Measurements from ENCODE around the gene DUOXA2.
"Not testable (repeated sequence)": the region's sequence is repeated elsewhere in the genome, so short reads cannot be mapped to it uniquely, and the experiment has no call there.

The DUOXA2 gene

GRCh38 chr15:45097466-45097865, 16.7 kb upstream of the DUOXA2 start:
- no peak for DNase-seq

GRCh38 chr15:45099549-45100165, 14.5 kb upstream of the DUOXA2 start:
- no peak for DNase-seq

DNA sequence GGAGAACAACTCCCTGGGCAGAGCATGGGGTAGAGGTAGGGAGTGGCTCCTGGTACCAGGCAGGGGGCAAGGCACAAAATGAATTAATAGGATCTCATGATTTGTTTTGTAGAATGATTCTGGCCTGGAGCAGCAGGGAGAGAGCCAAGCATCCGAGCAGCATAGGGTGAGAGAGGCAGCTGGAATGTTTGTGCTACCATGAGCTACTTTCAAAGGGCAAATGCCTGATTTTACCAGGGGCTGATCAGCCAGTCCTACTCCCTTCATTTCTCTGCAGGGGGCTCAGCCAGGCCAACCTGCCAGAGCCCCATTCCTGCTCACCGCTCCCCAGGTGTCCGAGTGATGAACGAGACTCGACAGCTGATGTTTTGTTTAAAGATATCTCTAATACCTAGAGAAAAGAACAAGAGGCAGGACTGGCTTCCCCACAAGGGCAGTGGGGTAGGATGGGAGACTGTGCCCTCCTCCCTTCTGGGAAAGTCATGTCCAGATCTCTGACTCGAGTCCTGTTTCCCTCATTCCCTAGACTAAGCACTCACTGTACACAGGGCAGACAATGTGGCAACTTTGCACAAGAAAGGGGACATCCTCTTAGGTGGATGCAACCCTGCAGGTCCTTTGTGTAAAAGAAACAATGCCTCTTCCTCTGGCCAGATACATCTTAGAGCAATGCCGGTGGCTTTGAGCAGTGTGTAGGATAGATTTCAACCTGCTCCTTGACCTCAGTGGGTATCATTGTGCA, 13.1 kb upstream of the DUOXA2 start:
- DNase-seq = no peak

DNA sequence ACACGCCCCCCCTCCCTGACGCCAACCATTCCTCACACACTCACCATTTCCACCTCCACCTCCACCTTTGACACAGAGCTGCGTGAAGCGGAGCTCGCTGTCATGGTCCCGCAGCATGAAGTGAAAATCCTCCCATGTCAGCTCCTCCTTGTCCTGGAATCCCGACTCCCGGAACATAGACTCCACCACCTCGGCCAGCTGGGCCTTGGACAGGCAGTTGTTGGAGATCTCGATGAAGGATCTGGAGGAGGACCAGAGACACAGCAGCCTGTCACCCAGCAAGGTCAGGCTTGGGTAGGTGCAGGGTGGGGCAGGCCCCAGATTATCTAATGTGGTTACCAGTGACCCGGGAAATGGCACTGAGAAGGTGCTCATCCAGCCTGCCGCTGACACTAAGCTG, 12.4 kb upstream of the DUOXA2 start:
- no peak for DNase-seq

DNA sequence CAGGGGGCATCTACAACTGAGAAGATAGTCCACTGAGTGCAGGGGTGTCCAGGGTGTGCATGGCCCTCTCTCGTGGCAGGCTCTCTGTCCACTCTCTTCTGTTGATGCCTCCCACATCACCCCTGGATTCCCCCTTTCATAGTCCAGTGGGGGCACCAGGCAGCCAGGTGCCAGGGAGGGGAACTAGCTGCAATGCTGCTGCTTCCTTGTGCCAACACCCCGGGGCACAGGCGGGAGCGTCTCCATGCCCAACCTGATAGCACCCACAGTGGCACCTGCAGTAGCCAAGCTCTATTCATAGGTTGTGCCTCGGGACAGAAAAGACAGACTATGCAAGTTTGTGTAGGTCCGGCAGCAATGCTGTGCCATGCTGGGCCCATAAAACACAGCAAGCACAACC, 11.9 kb upstream of the DUOXA2 start:
- no peak for DNase-seq

- not testable (repeated sequence) for DNase-seq
These were observed 10.0 kb upstream of the DUOXA2 start for GRCh38 chr15:45104170-45104569.

DNA sequence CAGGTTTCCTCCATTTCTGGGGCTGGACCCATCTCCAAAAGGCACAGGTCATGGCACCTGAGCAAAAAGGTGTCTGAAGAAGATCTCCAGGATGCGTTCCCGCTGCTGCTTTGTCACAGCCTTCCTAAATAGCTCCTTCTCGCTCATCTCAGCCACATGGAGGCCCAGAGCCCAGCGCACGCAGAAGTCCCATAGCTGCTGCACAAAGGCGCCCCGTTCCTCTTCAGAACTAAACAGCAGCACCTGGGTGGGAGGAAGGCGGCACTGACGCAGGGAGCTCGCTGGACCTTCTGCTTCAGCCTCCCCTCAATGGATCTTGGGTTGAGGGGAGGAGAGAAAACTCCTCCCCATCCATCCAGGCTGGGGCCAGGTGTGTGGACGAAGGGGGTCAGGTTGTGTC, 8.5 kb upstream of the DUOXA2 start:
- no peak for DNase-seq

DNA sequence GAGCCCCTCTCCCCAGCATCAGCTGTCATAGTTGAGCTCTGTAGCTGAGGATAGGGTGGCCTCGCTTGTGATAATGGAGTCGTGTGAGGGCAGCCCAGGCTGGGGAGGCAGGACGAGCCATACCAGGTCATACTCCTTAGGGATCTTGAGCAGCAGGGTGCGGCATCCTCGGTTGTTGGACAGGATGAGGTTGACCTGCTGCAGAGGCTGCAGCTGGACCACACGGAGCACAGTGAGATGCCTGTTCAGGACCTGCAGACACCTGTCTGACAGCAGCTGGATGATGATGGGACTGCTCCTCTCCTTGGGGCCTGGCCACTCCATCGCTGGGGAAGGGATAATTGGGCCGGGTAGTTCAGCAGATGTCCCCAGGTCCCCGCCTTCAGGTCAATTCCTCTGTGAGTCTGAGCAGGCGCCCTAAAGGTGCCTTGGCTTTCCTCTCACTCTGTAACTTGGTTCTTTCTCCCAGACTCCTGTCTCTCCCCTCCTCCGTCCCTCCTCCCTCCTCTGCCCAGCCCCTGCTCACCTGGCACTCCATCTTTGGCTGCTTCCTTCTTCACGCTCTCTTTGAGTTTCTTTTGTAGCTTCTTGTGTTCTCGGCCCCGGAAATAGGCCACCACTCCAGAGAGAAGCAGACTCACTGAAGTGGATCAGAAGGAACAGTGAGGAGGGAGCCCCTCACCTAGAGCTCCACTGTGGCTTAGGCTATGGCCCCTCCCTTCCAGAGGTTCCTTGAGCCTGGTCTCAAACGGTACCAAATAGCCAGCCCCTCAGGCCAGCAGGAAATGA, 7.9 kb upstream of the DUOXA2 start:
- DNase-seq = no peak

- DNase-seq = no peak
These were observed 6.0 kb upstream of the DUOXA2 start for GRCh38 chr15:45107941-45108630.

DNA sequence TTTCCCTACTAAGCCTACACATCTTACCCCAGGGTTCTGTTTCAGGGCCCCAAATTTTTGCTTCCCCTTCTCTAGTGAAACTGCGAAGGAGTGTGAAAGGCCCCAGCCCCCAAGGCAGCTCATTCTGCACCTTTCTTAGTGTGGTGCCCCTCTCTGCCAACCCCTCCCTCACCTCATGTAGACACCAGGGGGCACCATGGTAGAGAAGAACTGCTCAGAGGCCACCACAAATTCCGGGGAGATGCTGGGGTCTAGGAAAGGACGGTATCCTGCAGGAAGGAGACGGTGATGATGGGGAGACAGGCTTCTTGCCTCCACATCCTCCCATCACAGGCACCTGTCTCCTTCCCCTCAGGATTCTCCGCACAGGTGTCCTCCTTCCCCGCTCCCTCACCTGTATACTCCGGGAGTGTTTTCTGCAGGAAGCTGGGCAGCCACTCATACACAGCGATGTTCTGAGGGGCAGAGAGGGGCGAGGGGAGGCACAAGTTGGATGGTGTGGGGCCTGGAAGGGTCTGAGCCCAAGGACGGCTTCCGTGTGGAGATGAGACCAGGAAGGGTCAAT, 3.8 kb upstream of the DUOXA2 start:
- DNase-seq = no peak

GRCh38 chr15:45111390-45112142, 2.6 kb upstream of the DUOXA2 start:
- DNase-seq = no peak

DNA sequence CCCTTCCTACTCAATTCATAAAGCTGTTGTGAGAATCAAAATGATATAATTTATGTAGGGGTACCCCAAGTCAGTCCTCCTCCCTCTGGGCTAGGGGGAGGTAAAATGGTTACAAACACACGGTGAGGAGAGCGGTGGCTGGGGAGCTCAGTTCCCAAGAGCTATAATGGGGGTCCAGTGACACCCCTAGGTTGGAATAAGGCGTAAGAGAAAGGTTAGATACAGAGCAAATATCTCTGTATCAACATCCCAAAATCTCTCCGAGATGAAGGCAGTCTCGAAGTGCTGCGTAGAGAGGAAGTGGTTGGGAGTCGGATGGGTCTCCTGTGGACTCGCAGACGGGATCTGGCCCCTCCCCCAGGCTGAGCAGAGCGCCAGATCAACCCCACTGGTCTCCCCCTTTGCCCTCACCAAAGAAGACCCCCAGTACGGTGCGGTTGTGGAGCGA, 2.0 kb upstream of the DUOXA2 start:
- no peak for DNase-seq

DNA sequence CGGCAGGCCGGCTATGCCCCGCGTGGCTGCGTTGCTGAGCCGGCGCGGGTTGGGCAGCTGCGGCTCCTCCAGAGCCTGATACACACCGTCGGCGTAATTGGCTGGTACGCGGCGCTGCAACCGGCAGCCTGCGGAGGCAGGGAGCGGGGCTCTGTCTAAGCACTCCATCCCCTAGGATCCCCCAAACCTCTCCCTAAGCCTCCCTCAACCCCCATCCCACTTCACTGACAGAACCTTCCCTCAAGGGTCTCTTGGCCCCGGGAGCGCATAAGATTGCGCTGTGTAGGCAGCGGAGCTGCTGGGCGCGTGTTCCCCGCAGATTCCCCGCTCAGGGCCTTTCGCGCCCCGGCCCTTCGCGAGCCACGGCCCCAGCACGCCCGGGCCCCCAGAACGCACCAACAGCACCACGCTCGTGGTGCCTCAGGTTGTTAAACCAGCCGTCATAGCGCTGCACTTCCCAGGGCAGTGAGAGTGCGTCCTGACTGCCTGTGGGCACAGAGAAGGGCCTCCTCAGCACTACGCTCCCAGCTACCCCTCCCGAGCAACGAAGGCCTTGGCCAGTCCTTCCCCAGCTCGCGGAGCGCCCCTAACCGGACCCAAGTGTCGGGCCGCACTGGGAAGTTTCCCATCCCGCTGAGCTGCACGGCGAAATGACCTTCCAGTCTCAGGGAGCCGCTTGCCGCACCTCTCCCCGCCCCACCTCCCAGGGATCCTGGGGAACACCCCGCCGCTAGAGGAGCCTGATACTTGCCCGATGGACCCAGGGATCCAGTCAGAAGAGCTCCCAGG, 1.3 kb upstream of the DUOXA2 start:
- no peak for DNase-seq

DNA sequence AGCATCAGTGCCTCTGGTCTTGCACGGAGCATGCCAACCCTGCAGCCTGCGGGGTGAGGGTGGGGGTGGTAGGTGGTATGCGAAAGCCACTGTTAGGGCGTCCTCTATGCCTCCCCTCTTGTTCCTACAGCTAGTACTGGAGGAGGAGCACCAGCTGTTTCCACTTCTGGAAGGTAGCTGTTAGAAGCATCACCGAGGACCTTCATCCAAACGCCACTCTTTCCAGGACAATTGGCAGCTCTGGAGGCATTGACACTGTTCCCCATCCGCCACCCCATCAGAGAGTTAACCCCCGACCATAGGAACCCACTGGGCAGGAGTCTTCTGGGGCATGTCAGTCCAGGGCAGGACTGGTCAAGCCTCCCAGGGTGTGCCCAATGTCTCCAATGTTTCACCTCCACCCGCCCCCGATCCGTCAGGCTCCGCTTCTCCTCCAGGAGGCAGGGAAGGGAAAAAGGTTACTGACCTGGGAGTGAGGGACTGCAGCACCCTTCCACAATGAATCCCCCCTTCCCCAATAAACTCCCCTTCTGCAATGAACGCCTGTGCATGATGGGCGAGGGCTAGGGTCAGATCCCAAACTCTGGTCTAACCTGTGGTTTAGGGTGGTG, 641 bp upstream of the DUOXA2 start:
- no peak for DNase-seq

DNA sequence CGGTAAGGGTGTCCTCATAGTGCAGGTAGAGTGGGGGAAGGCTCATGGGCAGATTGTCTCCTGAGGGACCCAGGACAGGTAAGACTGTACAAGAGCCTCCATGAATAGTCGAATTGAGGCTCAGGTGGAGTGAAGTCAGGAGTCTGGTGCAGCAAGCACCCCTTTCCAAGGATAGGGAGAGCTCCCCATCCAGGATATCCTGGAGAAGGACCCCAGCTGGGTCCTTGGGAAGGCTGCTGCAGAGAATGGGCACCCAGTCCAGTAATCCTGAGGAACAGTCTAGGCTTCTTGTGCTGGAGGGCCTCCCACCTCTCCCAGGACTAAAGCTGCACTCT, 592 bp downstream of the DUOXA2 start:
- no peak for DNase-seq

- no peak for DNase-seq
These were observed 1.2 kb downstream of the DUOXA2 start for GRCh38 chr15:45115312-45115820.

- no peak for DNase-seq
These were observed 1.9 kb downstream of the DUOXA2 start for GRCh38 chr15:45116006-45116481.

DNA sequence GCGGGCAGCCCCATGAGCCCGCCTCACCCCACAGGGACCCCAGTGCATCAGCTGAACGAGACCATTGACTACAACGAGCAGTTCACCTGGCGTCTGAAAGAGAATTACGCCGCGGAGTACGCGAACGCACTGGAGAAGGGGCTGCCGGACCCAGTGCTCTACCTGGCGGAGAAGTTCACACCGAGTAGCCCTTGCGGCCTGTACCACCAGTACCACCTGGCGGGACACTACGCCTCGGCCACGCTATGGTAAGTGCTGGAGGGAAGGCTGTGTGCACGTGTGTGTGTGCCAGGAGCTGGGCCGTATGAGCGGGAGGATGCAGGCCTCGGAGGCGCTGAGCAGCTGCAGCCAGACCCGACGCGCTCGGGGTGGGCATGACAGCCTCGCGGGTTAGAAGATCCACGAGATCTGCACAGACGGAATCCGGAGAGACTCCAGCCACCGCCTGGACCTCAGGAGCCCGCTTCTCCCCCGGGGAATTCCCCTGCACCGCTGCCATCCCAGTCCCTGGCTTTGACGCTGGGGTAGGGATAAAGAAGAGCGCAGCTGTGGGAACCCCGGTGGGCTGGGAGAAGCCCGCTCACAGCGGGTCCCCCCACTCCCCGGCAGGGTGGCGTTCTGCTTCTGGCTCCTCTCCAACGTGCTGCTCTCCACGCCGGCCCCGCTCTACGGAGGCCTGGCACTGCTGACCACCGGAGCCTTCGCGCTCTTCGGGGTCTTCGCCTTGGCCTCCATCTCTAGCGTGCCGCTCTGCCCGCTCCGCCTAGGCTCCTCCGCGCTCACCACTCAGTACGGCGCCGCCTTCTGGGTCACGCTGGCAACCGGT, 2.6 kb downstream of the DUOXA2 start:
- no peak for DNase-seq

DNA sequence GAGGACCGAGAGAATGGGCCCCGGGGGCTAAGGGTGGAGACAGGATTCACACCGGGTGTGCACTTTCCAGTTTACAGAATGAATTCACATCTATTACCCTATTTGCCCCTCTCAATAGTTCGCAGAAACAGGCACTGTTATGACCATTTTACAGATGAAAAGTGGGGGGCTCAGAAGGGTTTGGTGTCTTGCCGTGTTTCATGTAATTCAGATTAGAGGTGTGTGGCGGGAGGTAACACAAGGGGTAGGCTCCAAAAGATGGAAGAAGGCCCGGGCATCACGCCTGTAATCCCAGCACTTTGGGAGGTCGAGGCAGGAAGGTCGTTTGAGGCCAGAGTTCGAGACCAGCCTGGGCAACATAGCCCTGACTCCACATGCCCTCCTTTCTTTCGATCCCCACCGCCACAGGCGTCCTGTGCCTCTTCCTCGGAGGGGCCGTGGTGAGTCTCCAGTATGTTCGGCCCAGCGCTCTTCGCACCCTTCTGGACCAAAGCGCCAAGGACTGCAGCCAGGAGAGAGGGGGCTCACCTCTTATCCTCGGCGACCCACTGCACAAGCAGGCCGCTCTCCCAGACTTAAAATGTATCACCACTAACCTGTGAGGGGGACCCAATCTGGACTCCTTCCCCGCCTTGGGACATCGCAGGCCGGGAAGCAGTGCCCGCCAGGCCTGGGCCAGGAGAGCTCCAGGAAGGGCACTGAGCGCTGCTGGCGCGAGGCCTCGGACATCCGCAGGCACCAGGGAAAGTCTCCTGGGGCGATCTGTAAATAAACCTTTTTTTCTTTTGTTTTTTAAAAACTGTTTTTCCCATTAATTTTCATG, 3.4 kb downstream of the DUOXA2 start:
- no peak for DNase-seq

All from effector CD4-positive, alpha-beta T cell (primary cell).